8988T (cell line): ENCODE measurements around the gene SCRT2.
"Not testable (repeated sequence)": the region's sequence is repeated elsewhere in the genome, so short reads cannot be mapped to it uniquely, and the experiment has no call there.

Source experiments
- DNase-seq: peaks from one replicate; pipeline ENCODE4 v3.0.0; 2011

SCRT2 gene

GRCh38 chr20:675453-676314 lies at the start of gene SCRT2:
SCRT2 (minus strand) TSS chr20:675802; CDS start chr20:675601, 201 bp downstream.
- DNase-seq: peak; percentile 84

DNA sequence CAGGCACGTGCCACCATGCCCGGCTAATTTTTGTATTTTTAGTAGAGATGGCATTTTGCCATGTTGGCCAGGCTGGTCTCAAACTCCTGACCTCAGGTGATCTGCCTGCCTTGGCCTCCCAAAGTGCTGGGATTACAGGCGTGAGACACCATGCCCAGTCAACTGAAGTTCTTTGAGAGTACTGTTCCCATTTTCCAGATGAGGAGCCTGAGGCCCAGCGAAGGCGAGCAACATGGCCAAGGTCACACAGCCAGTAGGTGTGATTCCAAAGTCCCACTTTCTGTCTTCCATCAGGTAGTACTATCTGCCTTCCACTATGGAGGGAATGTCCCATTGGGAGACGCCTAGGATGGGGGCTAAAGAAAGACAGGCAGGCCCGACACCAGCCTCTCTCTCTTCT lies 49.2 kb upstream of the SCRT2 start:
- DNase-seq: not testable (repeated sequence)

- no peak for DNase-seq
These were observed 48.2 kb upstream of the SCRT2 start for GRCh38 chr20:723756-724155.

- no peak for DNase-seq
These were observed 47.4 kb upstream of the SCRT2 start for GRCh38 chr20:722822-723644.

- DNase-seq: no peak
These were observed 46.3 kb upstream of the SCRT2 start for GRCh38 chr20:721876-722275.

DNA sequence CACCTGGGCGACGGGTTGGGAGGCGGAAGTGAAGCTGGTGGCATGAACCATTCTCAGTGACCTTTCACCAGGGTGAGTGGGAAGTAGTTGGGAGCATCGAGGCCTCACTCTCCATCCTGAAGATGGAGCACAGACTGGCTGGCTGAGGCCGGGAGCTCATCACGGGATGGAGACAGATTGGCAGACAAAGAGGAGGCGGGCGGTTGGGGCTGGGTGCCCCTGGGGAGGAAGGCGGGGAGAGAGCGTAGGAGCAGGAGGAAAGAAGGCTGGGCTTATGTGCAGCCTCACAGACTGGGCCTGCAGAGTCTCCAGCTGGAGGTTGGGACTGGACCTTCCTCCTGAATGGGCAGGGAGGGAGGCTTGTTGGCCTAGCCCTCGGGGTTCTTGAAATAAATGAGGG lies 44.2 kb upstream of the SCRT2 start:
- DNase-seq: no peak

DNA sequence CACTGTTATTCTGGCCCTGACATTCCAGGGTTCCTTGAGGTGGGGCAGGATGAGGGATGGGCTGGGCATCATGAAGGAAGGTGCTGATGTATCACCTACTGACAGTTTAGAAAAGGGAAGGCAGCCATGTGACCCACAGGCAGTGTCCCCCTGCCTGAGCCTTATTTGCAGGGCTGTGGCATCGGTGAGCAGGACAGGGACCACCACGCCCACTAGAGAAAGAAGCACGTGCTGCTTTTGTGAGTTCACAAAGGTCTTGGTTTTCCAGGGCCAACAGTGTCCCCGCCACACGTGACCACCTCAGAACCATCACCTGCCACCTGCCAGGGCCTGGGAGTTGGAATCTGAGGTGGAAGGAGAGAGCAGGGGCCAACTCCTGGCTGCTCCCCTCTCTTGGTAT lies 43.5 kb upstream of the SCRT2 start:
- DNase-seq: no peak

DNA sequence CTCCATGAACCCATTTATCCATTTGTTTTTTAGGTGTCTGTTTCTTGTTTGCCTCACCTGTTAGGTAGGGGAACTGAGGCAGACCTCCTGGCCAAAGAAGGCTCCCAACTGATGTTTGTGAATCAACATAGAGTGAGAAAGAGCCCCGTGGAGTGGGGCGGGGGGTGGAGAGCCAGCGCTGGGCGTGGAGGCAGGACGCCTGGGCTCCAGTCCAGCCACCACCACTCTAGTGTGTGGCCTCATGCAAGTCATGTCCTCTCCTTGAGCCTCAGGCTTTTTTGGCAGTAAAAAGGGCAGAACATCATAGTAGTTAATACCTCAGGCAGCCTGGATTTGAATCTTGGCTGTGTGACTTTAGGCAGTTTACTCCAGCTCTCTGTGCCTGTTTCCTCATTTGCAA lies 42.2 kb upstream of the SCRT2 start:
- DNase-seq: no peak

DNA sequence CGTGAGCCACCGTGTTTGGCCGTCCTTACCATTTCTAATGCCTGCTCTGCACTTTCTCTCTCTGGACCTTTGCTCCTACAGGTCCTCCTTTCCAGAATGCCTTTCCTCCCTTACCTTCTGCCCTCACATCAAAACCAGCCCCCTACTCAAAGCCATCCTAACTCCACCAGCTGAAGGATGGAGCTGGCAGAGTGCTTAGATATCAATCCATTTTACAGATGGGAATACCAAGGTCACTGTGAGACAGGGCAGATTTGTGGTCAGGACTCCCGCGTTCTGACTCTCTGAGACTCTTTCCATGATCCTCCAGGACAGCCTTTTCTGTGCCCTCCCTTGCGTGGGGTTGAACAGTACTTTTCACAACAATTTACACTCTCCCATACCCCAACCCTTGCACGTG lies 41.7 kb upstream of the SCRT2 start:
- DNase-seq: no peak

DNA sequence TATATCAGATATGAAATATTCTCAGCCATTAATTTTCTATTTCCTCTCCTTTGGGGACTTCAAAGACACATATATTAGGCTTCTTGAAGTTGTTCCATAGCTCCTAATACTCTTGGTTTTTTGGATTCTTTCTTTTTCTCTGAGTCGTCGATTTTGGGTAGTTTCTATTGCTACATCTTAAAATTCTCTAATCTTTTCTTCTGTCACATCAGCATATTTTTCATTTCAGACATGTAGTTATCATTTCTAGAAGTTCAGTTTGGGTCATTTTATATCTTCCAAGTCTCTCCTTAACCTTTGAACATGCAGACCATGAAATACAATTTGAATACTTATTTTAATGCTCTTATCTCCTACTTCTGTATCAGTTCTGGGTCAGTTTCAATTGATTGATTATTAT lies 38.9 kb upstream of the SCRT2 start:
- no peak for DNase-seq

DNA sequence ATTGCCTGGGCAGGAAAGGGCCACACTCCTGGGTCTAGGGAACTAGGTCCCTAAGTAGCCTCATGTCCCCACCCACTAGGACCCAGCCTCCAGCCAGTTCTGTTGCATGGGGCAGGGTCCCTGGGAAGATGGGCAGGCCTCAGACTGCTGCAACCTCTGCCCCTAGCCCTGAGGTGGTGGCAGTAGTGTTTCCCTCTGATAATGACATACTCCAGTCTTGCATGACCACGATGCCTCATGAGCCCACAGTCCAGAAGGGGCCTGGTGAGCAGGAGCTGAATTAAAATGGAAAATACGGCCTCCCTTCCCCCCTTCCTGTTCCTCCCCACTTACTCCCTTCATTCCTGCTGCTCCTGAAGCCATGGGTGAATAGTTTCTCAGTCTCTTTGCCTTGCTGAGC lies 36.0 kb upstream of the SCRT2 start:
- no peak for DNase-seq

GRCh38 chr20:710780-711450 lies 35.3 kb upstream of the SCRT2 start:
- DNase-seq: no peak

DNA sequence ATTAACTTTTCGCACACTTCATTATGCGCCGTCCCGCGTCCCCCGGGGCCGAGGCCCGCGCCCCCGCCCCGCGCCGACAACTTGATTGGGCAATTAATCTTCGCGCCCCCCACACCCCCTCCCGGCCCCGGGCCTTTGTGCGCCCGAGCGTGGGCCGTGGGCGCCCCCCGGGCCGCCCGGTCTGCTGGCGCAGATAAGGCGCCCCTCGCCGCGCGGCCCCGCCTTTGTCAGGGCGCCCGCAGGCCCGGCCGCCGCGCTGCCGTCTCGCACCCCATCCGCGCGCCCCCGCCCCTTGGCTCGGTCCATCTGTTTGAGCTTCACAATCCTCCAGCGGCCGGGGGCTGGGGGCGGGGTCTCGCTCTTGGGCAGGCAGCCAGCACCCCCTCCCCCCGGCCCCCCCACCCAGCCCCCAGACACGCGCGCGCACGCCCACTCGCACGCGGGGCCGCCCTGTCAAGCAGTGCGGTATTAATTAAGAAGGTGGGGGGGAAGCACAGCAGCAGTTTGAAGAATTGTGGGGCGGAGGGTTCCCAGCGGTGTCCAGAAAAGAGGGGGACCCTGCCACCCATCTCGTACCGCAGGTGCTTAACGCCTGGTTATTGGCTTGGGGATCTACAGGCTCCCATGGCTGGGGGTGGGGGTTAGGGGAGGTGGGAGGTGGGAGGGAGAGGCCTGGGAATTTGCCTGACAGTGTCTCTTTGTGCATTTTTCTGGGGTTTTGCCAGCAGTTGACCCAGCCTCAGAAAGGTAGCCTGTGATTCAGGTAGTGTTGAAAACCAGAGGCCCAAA lies 34.6 kb upstream of the SCRT2 start:
- no peak for DNase-seq

DNA sequence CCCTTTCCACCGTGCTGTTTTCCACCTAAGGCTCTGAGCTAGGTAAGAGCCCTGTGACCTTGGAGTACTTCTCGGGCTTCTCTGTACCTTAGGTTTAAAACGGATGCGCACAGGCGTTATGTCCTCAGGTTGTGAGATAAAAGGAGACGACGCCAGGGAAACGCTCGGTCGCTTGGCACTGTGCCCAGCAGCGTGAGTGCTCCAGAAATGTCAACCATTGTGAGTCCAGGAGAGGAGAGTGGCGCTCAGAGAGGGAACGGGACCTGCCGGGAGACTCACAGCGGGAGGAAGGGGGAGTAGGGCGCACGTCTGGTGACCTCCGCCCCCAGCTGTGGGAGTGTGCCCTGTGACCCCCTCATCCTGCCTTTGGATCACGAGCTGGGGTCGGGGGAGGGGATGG lies 33.8 kb upstream of the SCRT2 start:
- DNase-seq: no peak

GRCh38 chr20:708956-709355 lies 33.4 kb upstream of the SCRT2 start:
- DNase-seq: no peak

DNA sequence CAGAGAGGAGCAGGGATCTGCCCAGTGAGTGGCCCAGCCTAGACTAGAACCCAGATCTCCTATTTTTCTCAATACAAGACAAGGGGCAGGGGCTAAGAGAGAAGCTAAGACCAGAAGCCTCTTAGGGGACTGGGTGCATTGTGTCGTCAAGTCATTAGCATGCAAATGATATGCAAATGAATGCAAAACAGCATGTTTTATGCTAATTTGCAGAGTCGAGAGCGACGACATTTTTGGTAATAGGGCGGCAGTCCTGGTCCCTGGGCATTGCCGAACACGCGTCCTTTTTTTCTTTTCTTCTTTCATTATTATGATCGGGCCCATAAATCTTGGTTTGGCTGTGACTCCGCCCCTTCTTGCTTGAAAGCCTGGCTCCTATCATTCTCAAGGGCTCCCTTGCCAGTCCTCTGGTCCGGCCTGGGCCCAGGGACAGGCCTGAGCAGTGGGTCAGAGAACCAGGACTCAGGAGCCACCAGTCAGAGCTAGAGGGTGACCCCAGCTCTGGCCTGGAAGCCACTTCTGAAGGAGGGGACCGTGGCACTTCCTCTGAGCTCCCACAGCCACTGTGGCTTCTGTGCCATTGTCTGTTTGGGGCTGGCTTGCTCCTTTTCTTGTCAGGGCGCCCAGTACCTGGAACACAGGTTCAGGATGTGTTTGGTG lies 32.0 kb upstream of the SCRT2 start:
- DNase-seq: no peak

GRCh38 chr20:706366-706885 lies 30.8 kb upstream of the SCRT2 start:
- DNase-seq: no peak

DNA sequence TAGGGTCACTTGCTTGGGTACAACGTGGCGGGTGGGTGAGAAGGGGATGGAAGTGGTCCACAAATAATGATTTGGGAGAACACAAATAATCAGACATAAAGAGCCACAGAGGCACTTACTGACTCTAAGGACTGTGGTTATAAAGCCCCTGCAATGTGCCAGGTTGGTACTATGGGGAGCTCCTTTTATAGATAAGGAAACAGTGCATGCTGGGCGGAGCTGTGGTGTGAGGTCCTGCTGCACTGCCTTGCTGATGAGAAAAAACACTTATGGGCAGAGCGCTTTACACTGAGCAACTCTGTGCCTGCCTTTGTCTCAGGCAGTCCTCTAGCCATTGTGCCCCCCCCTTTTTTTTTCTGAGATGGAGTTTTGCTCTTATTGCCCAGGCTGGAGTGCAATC lies 29.1 kb upstream of the SCRT2 start:
- DNase-seq: no peak

- no peak for DNase-seq
These were observed 27.8 kb upstream of the SCRT2 start for GRCh38 chr20:703426-703825.

GRCh38 chr20:703006-703405 lies 27.4 kb upstream of the SCRT2 start:
- no peak for DNase-seq

- DNase-seq: no peak
These were observed 26.0 kb upstream of the SCRT2 start for GRCh38 chr20:701401-702129.
